Activated T-helper 1 cell treated with anti-CD3 and anti-CD28 coated beads, Interleukin-12 subunit alpha, Interleukin-12 subunit beta, Interleukin-2, Interleukin-4 antibody, amounts not matched to agents 30 ng/mL and 10 ng/mL and 1 ng/mL, durations not matched to agents 14 hours and 24 hours and 36 hours (primary cell): ENCODE results near the gene CD38. TPM values are rescaled to one million over a fixed set of nuclear protein-coding genes. Genes with fewer than 3 reads are reported as not detected.

ENCODE experiments used
- DNase-seq: peaks from one replicate; pipeline ENCODE4 v3.0.0; 2021; ENCODE audit warnings: low spot score
- H3K27ac Mint-ChIP-seq: one replicate; pipeline ENCODE4 v1.8.0; 2021; ENCODE audit warnings: mild to moderate bottlenecking, mixed read lengths
- H3K27me3 Mint-ChIP-seq: one replicate; pipeline ENCODE4 v1.8.0; 2022; ENCODE audit warnings: mild to moderate bottlenecking, moderate library complexity, mixed read lengths; ENCODE audit not compliant: insufficient read depth
- H3K36me3 Mint-ChIP-seq: one replicate; pipeline ENCODE4 v1.8.0; 2021; ENCODE audit warnings: low read depth, mixed read lengths
- H3K4me1 Mint-ChIP-seq: one replicate; pipeline ENCODE4 v1.8.0; 2021; ENCODE audit warnings: low read depth, mixed read lengths
- H3K4me3 Mint-ChIP-seq: one replicate; pipeline ENCODE4 v1.8.0; 2021; ENCODE audit warnings: mild to moderate bottlenecking, moderate library complexity, mixed read lengths
- H3K9me3 Mint-ChIP-seq: one replicate; pipeline ENCODE4 v1.8.0; 2021; ENCODE audit warnings: mixed read lengths
- intact Hi-C: fragments of 100-400 bp; cut with micrococcal nuclease; formaldehyde crosslinking; loops from one replicate; pipeline ENCODE4 v1.15.1; 2024
- total RNA-seq: library from RNA; stranded (reverse); gene quantifications from 2 replicates; pipeline ENCODE4 v1.2.3, GENCODE V29; 2022

CD38 gene
- total RNA-seq, 1 donor from 2014 or later, result 152 TPM

DNA sequence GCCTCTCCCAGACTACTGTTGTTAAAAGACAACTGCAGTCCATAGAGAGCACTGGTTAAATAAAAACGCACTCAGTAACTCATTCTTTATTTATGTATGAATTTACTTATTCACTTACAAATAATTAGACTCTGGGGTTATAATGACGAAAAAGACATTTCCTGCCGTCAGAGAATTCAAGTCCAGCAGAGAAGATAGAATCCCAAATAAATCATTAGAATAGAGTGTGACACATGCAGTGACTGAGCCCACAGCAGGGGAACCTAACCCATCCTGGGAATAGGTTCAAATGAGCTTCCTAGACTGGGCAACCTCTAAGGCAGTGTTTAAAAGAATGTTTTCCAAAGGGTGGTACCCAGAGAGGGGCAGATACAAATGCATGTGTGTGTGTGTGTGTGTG lies 106.5 kb downstream of the CD38 start:
- no peak overlapping the region for H3K27ac Mint-ChIP-seq
- H3K36me3 Mint-ChIP-seq, result no peaks in the 10 kb centered on the region

DNA sequence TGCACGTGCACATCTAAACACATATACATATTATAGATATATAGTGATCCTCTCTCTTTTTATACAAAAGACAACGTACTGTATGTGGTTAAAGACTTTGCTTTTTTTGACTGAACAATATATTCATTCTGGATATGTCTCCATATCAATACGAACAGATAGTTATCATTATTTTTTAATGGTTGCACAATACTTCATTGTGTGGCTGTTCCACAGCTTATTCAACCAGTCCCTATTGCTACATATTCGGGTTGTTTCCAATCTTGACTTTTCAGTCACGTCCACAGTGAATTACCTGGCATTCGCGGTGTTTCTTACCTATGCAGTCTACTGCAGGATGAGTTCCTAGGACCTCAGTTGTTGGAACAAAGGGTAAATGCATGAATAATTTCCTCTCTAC lies 107.3 kb downstream of the CD38 start:
- no peaks in the 10 kb centered on the region for H3K9me3 Mint-ChIP-seq
- DNase-seq, result no peak
- H3K4me1 Mint-ChIP-seq, result no peaks in the 10 kb centered on the region
- no peaks in the 10 kb centered on the region for H3K36me3 Mint-ChIP-seq
- intact Hi-C loops, result loop anchor here (10.0 kb wide), 1 partner anchor 379 kb away; no protein-coding TSS in a partner anchor
- H3K4me3 Mint-ChIP-seq, result no peak overlapping the region
- no peak overlapping the region for H3K27ac Mint-ChIP-seq
- peaks cover 5% of the 10 kb centered on the region for H3K27me3 Mint-ChIP-seq

More for the DNA sequence above, 106.5 kb downstream of the CD38 start:
- H3K4me1 Mint-ChIP-seq, result no peaks in the 10 kb centered on the region
- intact Hi-C loops, result loop anchor here (10.0 kb wide), 1 partner anchor 380 kb away; no protein-coding TSS in a partner anchor
- H3K4me3 Mint-ChIP-seq, result no peak overlapping the region
- H3K27me3 Mint-ChIP-seq, result peaks cover 5% of the 10 kb centered on the region
- no peak for DNase-seq
- H3K9me3 Mint-ChIP-seq, result no peaks in the 10 kb centered on the region

DNA sequence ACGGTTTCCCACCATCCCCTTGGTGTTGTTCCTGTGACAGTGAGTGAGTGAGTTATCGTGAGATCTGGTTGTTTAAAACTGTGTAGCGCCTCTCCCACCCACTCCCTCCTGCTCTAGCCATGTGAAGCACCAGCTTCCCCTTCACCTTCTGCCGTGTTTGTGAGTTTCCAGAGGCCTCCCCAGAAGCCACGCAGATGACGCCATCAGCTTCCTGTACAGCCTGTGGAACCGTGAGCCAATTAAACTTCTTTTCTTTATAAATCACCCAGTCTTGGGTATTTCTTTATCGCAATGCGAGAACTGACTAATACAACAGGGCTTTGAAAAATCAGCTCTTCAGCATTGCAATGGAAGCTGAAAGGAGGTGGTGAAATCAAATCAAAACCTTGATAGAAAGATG lies 110.4 kb downstream of the CD38 start:
- no peaks in the 10 kb centered on the region for H3K9me3 Mint-ChIP-seq
- H3K27ac Mint-ChIP-seq, result no peak overlapping the region
- intact Hi-C loops, result loop anchor here (10.0 kb wide), 1 partner anchor 376 kb away; no protein-coding TSS in a partner anchor
- no peak for DNase-seq
- no peaks in the 10 kb centered on the region for H3K4me1 Mint-ChIP-seq
- H3K36me3 Mint-ChIP-seq, result no peaks in the 10 kb centered on the region
- peaks cover 3% of the 10 kb centered on the region for H3K27me3 Mint-ChIP-seq
- no peak overlapping the region for H3K4me3 Mint-ChIP-seq

DNA sequence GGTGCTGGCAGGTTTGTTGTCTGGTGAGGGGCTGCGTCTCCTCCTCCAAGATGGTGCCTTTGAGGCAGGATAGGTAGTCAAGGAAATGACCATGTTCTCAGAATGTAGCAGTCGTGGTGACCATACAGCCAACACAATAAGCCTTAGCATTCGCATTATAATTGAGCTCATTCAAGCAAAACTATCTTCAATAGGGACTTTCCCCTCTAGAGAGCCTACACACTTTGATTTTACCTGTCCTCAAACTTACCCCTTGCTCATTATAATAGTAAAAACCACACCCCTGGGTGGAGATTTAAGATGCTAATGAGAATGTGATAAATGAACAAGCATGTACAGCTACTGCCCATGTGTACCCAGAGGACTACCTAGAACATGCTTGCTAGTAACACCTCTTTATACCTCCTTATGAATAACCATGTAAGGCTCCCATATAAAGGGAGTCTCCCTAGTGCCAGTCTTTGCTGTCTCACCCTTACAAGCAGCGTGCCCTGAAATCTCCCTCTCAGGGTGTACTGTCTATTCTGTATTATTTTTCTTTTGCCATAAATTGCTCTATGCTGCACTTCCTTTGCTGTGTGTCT lies 112.2 kb downstream of the CD38 start:
- intact Hi-C loops, result no loop called here
- H3K4me1 Mint-ChIP-seq, result no peaks in the 10 kb centered on the region
- H3K36me3 Mint-ChIP-seq, result no peaks in the 10 kb centered on the region
- no peak overlapping the region for H3K27ac Mint-ChIP-seq
- peaks cover 10% of the 10 kb centered on the region for H3K27me3 Mint-ChIP-seq
- no peaks in the 10 kb centered on the region for H3K9me3 Mint-ChIP-seq
- DNase-seq, result no peak
- H3K4me3 Mint-ChIP-seq, result no peak overlapping the region

DNA sequence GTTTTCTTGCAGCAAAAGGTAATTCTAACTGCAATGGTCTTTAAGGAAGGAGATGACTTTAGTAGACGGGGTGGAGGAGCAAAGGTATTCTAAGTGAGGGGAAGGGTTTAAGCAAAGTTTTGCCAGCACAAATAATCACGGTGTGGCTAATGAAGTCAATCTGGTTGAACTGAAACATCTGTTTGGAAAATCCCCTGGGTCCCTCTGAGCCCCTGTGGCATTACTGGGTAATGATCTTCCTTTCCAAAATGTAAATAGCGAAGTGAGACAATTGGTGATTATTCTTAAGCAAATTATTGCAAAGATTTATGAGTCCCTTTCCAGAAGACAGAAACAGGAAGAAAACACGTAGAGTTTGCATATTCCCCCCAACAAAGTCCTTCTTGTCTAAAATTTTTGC lies 113.2 kb downstream of the CD38 start:
- Mint-ChIP-seq H3K9me3 (no peaks in the 10 kb centered on the region), H3K4me1 (no peaks in the 10 kb centered on the region), H3K4me3 (no peak overlapping the region), H3K27me3 (peaks cover 18% of the 10 kb centered on the region), H3K27ac (no peak overlapping the region), H3K36me3 (no peaks in the 10 kb centered on the region)
- intact Hi-C loops, result no loop called here
- no peak for DNase-seq

DNA sequence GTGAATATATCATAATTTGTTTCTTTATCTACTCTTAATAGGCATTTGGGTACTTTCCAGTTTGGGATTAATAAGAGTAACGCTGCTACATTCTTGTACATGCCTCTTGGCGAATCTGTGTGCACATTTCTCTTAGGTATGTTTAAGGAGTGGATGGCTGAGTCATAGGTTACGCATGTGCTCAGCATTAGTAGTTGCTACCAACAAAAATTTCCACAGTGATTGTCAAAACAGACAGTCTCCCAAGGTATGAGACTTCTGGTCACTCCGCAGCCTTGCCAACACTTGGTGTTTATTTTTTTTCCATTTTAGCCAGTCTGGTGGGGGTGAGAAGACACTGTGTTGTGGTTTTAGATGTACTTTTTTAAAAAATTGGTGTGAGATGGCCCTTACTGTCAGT lies 115.8 kb downstream of the CD38 start:
- no peak overlapping the region for H3K27ac Mint-ChIP-seq
- H3K4me3 Mint-ChIP-seq, result no peak overlapping the region
- H3K9me3 Mint-ChIP-seq, result no peaks in the 10 kb centered on the region
- peaks cover 25% of the 10 kb centered on the region for H3K27me3 Mint-ChIP-seq
- intact Hi-C loops, result no loop called here
- no peak for DNase-seq
- H3K36me3 Mint-ChIP-seq, result no peaks in the 10 kb centered on the region
- no peaks in the 10 kb centered on the region for H3K4me1 Mint-ChIP-seq

DNA sequence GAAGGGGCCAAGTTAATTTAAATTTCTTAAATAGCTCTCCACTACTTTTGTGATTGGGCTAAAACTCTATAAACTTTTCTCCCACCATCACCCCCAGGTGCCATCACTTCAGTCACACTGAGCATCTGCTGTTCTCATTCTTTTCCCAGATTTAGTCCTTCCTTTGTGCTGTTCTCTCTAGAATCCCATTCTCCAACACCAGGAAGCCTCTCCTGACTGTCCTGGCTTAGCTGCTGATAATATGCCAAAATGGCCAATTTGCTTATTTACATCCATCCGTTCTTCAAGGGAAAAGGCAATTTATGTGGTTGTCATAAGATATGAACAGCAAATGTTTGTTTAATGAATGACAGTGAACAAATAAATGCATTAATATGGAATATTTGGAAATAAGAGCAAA lies 116.3 kb downstream of the CD38 start:
- DNase-seq, result no peak
- no peaks in the 10 kb centered on the region for H3K36me3 Mint-ChIP-seq
- no peaks in the 10 kb centered on the region for H3K4me1 Mint-ChIP-seq
- intact Hi-C loops, result no loop called here
- H3K27me3 Mint-ChIP-seq, result peaks cover 25% of the 10 kb centered on the region
- H3K27ac Mint-ChIP-seq, result no peak overlapping the region
- H3K4me3 Mint-ChIP-seq, result no peak overlapping the region
- no peaks in the 10 kb centered on the region for H3K9me3 Mint-ChIP-seq

DNA sequence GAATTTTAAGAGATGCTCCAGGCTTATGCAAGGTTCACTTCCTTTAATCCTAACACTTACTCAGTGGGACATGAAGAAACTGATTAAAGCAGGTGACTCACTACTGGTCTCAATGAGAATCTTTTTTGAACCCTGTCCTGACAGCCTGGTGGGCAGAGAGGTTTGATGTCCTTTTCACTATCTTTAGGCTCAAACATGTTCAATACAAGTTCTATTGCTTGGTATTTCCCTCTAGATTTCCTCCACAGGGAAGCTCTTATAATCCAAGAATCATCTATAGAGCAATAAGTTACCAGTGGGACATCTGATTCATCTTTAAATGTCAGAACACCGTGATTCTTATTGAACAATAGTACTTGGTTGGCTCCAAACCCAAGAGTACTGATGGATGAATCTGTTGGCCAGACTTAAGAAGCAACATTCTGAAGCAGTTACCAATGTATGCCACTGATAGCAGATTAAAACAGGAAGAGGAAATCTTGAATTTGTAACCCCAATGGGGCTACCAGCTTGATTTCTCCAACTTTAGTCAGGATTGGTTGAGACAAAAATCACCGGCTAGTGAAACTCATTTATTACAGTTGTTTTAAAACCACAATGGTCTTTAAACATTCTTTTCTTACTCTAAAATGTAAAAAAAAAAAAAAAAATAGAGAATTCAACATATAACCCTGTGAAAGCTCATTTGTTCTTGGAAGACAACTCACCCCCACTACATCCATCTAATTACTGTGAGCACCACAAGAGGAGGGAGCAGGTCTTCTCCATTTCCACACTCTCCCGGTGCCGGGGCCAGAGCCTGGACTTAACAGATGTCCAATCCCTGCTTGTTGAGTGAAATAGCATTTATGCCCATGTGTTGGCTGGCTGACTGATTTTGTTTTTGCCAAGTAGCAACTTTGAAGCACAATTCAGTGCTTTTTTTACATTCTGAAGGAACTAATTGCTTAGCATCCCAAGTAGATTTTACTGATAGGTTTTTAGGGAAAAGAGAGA lies 117.1 kb downstream of the CD38 start:
- no peak overlapping the region for H3K27ac Mint-ChIP-seq
- H3K27me3 Mint-ChIP-seq, result peaks cover 25% of the 10 kb centered on the region
- no peaks in the 10 kb centered on the region for H3K4me1 Mint-ChIP-seq
- H3K36me3 Mint-ChIP-seq, result no peaks in the 10 kb centered on the region
- DNase-seq, result no peak
- no peak overlapping the region for H3K4me3 Mint-ChIP-seq
- intact Hi-C loops, result no loop called here
- H3K9me3 Mint-ChIP-seq, result no peaks in the 10 kb centered on the region

DNA sequence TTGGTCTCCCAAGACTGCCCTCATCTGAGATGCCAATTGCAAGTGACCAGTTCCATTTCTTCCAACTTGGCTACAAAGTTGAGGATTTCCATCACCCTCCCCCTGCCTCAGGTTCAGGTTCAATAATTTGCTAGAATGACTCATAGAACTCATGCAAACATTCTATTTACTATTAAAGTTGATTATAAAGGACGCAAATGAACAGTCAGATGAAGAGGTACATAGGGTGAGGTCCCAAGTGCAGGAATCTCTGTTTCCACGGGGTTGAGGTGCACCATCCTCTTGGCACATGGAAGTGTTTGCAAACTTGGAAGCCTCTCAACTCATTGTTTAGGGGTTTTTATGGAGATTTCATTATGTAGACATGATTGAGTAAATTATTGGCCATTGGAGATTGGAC lies 119.4 kb downstream of the CD38 start:
- H3K27me3 Mint-ChIP-seq, result peaks cover 25% of the 10 kb centered on the region

DNA sequence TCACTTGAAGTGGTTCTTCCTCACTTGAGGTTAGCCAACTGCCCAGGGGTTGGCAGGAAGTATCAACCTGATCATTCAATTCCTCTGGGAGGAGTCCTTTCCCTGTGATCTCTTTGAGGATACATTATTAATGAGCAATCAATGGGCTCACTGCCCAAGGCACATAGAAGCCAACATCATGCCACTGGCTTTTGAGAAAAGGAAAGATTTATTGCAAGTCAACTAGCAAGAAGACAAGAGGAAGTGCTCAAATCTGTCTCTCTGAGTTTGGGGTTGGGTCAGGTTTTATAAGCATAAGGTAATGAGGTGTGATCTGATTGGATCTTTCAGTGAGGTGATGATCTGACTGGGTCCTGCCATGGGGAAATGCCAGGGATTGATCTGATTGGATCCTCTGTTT lies 120.8 kb downstream of the CD38 start:
- intact Hi-C loops, result no loop called here
- Mint-ChIP-seq H3K27ac (no peak overlapping the region), H3K4me3 (no peak overlapping the region), H3K4me1 (peaks cover 8% of the 10 kb centered on the region), H3K36me3 (no peaks in the 10 kb centered on the region), H3K9me3 (no peaks in the 10 kb centered on the region), H3K27me3 (peaks cover 23% of the 10 kb centered on the region)
- DNase-seq, result no peak

More for the DNA sequence above, 119.4 kb downstream of the CD38 start:
- no peak overlapping the region for H3K27ac Mint-ChIP-seq
- H3K9me3 Mint-ChIP-seq, result no peaks in the 10 kb centered on the region
- intact Hi-C loops, result no loop called here
- H3K36me3 Mint-ChIP-seq, result no peaks in the 10 kb centered on the region
- DNase-seq, result no peak
- H3K4me3 Mint-ChIP-seq, result no peak overlapping the region
- peaks cover 8% of the 10 kb centered on the region for H3K4me1 Mint-ChIP-seq

DNA sequence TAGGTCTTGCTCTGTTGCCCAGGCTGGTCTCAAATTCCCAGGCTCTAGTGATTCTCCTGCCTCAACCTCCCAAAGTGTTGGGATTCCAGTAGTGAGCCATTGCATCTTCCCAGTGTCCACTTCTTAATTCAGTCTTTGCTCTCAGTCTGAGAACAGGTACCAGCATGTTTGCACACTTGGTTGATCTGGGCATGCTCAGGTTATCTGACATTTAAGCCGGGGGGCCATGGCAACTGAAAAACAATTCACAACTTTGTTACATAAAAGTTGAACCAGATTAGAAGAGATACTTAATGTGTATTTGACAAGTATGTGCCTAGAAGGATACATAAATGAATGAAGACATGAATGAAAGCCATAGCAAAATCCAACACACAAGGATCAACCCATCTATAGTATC lies 121.4 kb downstream of the CD38 start:
- Mint-ChIP-seq H3K27ac (no peak overlapping the region), H3K36me3 (no peaks in the 10 kb centered on the region), H3K4me3 (no peak overlapping the region), H3K27me3 (peaks cover 21% of the 10 kb centered on the region), H3K9me3 (peaks cover 2% of the 10 kb centered on the region), H3K4me1 (peaks cover 8% of the 10 kb centered on the region)
- DNase-seq, result no peak
- intact Hi-C loops, result no loop called here

DNA sequence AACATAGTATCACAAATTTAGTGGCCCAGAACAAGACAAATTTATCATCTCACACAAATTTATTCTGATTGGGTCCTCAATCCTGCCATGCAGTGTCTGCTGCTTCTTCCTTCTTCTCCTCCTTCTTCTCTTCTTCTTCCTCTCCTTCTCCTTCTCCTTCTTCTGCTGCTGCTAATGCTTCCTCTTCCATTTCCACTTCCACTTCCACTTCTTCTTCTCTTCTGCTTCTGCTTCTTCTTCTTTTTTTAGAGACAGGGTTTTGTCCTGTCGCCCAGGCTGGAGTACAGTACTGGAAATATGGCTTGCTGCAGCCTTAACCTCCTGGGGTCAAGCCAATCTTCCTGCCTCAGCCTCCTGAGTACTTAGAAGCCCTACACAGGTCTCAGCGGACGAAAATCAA lies 122.9 kb downstream of the CD38 start:
- Mint-ChIP-seq H3K27ac (no peak overlapping the region), H3K4me3 (no peak overlapping the region), H3K27me3 (peaks cover 18% of the 10 kb centered on the region), H3K36me3 (no peaks in the 10 kb centered on the region), H3K4me1 (peaks cover 8% of the 10 kb centered on the region), H3K9me3 (peaks cover 6% of the 10 kb centered on the region)
- intact Hi-C loops, result no loop called here
- no peak for DNase-seq

DNA sequence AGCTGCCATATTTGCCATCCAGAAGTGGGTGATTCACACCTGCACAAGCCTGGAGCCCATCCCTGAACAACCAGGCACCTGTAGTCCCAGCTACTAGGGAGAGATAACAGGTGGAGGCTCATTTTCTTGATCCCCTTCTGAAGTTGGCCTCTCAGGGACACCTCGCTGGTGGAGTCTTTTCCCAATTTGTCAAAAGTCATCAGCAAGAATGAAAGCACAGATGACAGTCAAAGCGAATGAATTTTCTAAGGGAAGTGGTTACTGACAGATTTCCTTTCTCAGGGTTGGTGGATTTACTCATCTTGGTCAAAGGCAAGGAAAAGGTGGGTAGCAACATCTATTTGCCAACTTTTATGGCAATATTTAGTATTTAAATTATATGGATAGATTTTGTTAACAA lies 123.9 kb downstream of the CD38 start:
- intact Hi-C loops, result no loop called here
- Mint-ChIP-seq H3K27ac (no peak overlapping the region), H3K27me3 (peaks cover 16% of the 10 kb centered on the region), H3K9me3 (peaks cover 6% of the 10 kb centered on the region), H3K4me3 (no peak overlapping the region), H3K36me3 (no peaks in the 10 kb centered on the region), H3K4me1 (peaks cover 8% of the 10 kb centered on the region)
- no peak for DNase-seq
